HL-60 (cell line): ENCODE measurements around the gene MSL2.

Experiments used
- GABPA ChIP-seq: IDR thresholded peaks from 2 replicates; pipeline ENCODE4 v1.6.1; 2012; ENCODE audit warnings: low read depth
- POLR2AphosphoS5 ChIP-seq: IDR thresholded peaks from 2 replicates; pipeline ENCODE4 v1.6.1; 2012; ENCODE audit warnings: low read depth
- TF ChIP-seq, protein P1 (sequence below): IDR thresholded peaks from one replicate; pipeline ENCODE4 v1.5.1; 2011; ENCODE audit warnings: low read length, control low read depth, inconsistent platforms; ENCODE audit not compliant: insufficient read depth
- TF ChIP-seq, protein P2 (sequence below): IDR thresholded peaks from 2 replicates; pipeline ENCODE4 v1.6.1; 2012; ENCODE audit warnings: low read depth; ENCODE audit not compliant: insufficient replicate concordance

DNA sequence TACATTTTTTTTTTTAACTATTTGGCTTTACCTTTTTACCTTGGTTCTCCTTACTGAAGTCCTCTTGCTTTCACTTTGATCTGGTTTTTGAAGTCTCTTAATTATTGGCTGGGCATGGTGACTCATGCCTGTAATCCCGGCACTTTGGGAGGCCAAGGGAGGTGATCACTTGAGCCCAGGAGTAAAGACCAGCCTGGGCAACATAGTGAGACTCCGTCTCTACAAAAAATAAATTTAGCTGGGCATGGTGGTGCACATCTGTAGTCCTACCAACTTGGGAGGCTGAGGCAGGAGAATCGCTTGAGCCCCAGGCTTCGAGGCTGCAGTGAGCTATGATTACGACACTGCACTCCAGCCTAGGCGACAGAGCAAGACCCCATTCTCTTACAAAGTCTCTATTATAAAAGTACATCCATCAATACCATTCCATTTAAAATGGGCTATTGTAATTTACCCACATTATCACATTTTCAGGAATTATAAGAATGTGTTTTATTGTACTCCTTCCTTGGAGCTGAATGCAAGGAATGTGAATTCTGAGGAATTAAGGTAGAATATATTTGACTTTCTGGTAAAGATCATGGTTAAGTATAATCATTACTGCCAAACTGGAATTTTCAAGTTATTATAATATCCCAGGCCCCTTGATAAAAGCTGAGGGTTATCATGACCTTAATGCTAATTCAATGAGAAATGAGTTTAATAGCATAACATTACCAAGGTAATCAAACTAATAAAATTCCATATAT is 49.0 kb downstream of the MSL2 start:
- TF ChIP-seq, protein P1, sequence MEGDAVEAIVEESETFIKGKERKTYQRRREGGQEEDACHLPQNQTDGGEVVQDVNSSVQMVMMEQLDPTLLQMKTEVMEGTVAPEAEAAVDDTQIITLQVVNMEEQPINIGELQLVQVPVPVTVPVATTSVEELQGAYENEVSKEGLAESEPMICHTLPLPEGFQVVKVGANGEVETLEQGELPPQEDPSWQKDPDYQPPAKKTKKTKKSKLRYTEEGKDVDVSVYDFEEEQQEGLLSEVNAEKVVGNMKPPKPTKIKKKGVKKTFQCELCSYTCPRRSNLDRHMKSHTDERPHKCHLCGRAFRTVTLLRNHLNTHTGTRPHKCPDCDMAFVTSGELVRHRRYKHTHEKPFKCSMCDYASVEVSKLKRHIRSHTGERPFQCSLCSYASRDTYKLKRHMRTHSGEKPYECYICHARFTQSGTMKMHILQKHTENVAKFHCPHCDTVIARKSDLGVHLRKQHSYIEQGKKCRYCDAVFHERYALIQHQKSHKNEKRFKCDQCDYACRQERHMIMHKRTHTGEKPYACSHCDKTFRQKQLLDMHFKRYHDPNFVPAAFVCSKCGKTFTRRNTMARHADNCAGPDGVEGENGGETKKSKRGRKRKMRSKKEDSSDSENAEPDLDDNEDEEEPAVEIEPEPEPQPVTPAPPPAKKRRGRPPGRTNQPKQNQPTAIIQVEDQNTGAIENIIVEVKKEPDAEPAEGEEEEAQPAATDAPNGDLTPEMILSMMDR: no peak
- no peak for TF ChIP-seq GABPA
- TF ChIP-seq POLR2AphosphoS5: no peak
- TF ChIP-seq, protein P2, sequence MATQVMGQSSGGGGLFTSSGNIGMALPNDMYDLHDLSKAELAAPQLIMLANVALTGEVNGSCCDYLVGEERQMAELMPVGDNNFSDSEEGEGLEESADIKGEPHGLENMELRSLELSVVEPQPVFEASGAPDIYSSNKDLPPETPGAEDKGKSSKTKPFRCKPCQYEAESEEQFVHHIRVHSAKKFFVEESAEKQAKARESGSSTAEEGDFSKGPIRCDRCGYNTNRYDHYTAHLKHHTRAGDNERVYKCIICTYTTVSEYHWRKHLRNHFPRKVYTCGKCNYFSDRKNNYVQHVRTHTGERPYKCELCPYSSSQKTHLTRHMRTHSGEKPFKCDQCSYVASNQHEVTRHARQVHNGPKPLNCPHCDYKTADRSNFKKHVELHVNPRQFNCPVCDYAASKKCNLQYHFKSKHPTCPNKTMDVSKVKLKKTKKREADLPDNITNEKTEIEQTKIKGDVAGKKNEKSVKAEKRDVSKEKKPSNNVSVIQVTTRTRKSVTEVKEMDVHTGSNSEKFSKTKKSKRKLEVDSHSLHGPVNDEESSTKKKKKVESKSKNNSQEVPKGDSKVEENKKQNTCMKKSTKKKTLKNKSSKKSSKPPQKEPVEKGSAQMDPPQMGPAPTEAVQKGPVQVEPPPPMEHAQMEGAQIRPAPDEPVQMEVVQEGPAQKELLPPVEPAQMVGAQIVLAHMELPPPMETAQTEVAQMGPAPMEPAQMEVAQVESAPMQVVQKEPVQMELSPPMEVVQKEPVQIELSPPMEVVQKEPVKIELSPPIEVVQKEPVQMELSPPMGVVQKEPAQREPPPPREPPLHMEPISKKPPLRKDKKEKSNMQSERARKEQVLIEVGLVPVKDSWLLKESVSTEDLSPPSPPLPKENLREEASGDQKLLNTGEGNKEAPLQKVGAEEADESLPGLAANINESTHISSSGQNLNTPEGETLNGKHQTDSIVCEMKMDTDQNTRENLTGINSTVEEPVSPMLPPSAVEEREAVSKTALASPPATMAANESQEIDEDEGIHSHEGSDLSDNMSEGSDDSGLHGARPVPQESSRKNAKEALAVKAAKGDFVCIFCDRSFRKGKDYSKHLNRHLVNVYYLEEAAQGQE: no peak
